GM18505 (cell line): ENCODE data around the gene DBET.
"Not testable (repeated sequence)": the region's sequence is repeated elsewhere in the genome, so short reads cannot be mapped to it uniquely, and the experiment has no call there.

Experiments used
- ATAC-seq: cut with Tn5 transposase; IDR thresholded peaks from one replicate; pipeline ENCODE4 v1.9.1; 2021; ENCODE audit not compliant: unreplicated experiment
- POLR2A ChIP-seq: IDR thresholded peaks from 4 replicates; pipeline ENCODE4 v1.6.1; 2011; ENCODE audit warnings: borderline replicate concordance; ENCODE audit not compliant: insufficient read depth, insufficient read length; ENCODE audit errors: extremely low read depth

The DBET gene

GRCh38 chr4:190064342-190064741 lies at the start of gene DBET:
TSS of gene DBET (plus strand) at chr4:190064502.
- not testable (repeated sequence) for ATAC-seq

GRCh38 chr4:190014771-190015537 lies 49.3 kb upstream of the DBET start:
- ATAC-seq, result peak; percentile 47
- TF ChIP-seq POLR2A, result no peak

GRCh38 chr4:190015538-190016368 lies 48.5 kb upstream of the DBET start:
- ATAC-seq, result no peak
- no peak for TF ChIP-seq POLR2A

GRCh38 chr4:190016369-190017289 lies 47.7 kb upstream of the DBET start:
- no peak for ATAC-seq
- no peak for TF ChIP-seq POLR2A

- TF ChIP-seq POLR2A, result no peak
- no peak for ATAC-seq
Observed at GRCh38 chr4:190017357-190018200, 46.7 kb upstream of the DBET start.

- no peak for TF ChIP-seq POLR2A
- ATAC-seq, result no peak
Observed at GRCh38 chr4:190018201-190018920, 45.9 kb upstream of the DBET start.

GRCh38 chr4:190019023-190019858 lies 45.1 kb upstream of the DBET start:
- no peak for ATAC-seq
- TF ChIP-seq POLR2A, result no peak

GRCh38 chr4:190019859-190020463 lies 44.3 kb upstream of the DBET start:
- not testable (repeated sequence) for ATAC-seq

- no peak for TF ChIP-seq POLR2A
- no peak for ATAC-seq
Observed at GRCh38 chr4:190020790-190021717, 43.2 kb upstream of the DBET start.

- ATAC-seq, result not testable (repeated sequence)
Observed at GRCh38 chr4:190021973-190022372, 42.3 kb upstream of the DBET start.

GRCh38 chr4:190022614-190023281 lies 41.6 kb upstream of the DBET start:
- peak; percentile 44 for ATAC-seq

GRCh38 chr4:190027156-190027555 lies 37.1 kb upstream of the DBET start, which contains the start of gene FRG2:
TSS of gene FRG2 (minus strand) at chr4:190027256. CDS start at chr4:190027204, 52 bp downstream.
- not testable (repeated sequence) for ATAC-seq

GRCh38 chr4:190031264-190031663 lies 33.0 kb upstream of the DBET start:
- not testable (repeated sequence) for ATAC-seq

GRCh38 chr4:190037704-190038388 lies 26.5 kb upstream of the DBET start:
- ATAC-seq, result peak; percentile 64
